Chondrocyte (in vitro differentiated cells): ENCODE measurements around the gene SLC25A19. TPM values are rescaled to one million over a fixed set of nuclear protein-coding genes. Genes with fewer than 3 reads are reported as not detected.

Experiments
- DNase-seq: peaks from one replicate; pipeline ENCODE4 v3.0.0; 2021; ENCODE audit warnings: mixed read lengths, low spot score
- H3K27ac Mint-ChIP-seq: one replicate; pipeline ENCODE4 v1.8.0; 2021; ENCODE audit warnings: mild to moderate bottlenecking, moderate library complexity, mixed read lengths; ENCODE audit not compliant: unreplicated experiment
- H3K27me3 Mint-ChIP-seq: 2 replicates; pipeline ENCODE4 v1.8.0; 2021; ENCODE audit warnings: low read depth, mixed read lengths
- H3K36me3 Mint-ChIP-seq: 2 replicates; pipeline ENCODE4 v1.8.0; 2021; ENCODE audit warnings: low read depth, mixed read lengths
- H3K4me1 Mint-ChIP-seq: 2 replicates; pipeline ENCODE4 v1.8.0; 2021; ENCODE audit warnings: low read depth, mild to moderate bottlenecking, mixed read lengths
- H3K4me3 Mint-ChIP-seq: one replicate; pipeline ENCODE4 v1.8.0; 2021; ENCODE audit warnings: mild to moderate bottlenecking, moderate library complexity, mixed read lengths; ENCODE audit not compliant: unreplicated experiment
- H3K9me3 Mint-ChIP-seq: 2 replicates; pipeline ENCODE4 v1.8.0; 2021; ENCODE audit warnings: low read depth, mixed read lengths
- total RNA-seq: library from RNA; stranded (reverse); gene quantifications from 3 replicates; pipeline ENCODE4 v1.2.1, GENCODE V29; 2021
- TF ChIP-seq, protein P1 (sequence below): fragments of 200-600 bp; sonication (generic); IDR thresholded peaks from 2 replicates; pipeline ENCODE4 v1.5.0; 2021; ENCODE audit warnings: antibody characterized with exemption, mild to moderate bottlenecking, moderate library complexity

The SLC25A19 gene
- total RNA-seq, 1 donor from 2014 or later, result 11.7 TPM

DNA sequence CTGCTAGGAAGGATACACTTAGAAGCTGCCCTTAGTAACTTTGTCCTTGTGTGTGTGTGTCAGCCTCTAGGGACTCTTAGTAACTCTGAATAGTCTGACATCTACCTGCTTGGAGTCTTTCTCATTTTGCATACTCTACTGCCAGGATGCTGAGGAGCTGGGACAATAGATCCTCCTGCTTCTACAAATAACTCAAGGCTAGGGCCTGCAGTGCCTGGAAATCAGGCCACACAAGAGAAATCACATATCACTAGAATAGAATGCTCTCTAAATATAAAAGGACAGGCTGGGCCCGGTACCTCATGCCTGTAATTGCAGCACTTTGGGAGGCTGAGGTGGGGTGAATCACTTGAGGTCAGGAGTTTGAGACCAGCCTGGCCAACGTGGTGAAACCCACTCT, 38.5 kb upstream of the SLC25A19 start:
- peaks cover 6% of the 10 kb centered on the region for H3K4me1 Mint-ChIP-seq
- TF ChIP-seq, protein P1, sequence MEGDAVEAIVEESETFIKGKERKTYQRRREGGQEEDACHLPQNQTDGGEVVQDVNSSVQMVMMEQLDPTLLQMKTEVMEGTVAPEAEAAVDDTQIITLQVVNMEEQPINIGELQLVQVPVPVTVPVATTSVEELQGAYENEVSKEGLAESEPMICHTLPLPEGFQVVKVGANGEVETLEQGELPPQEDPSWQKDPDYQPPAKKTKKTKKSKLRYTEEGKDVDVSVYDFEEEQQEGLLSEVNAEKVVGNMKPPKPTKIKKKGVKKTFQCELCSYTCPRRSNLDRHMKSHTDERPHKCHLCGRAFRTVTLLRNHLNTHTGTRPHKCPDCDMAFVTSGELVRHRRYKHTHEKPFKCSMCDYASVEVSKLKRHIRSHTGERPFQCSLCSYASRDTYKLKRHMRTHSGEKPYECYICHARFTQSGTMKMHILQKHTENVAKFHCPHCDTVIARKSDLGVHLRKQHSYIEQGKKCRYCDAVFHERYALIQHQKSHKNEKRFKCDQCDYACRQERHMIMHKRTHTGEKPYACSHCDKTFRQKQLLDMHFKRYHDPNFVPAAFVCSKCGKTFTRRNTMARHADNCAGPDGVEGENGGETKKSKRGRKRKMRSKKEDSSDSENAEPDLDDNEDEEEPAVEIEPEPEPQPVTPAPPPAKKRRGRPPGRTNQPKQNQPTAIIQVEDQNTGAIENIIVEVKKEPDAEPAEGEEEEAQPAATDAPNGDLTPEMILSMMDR, result no peak
- no peaks in the 10 kb centered on the region for H3K27me3 Mint-ChIP-seq
- H3K27ac Mint-ChIP-seq, result no peak overlapping the region
- no peaks in the 10 kb centered on the region for H3K9me3 Mint-ChIP-seq
- H3K36me3 Mint-ChIP-seq, result no peaks in the 10 kb centered on the region
- H3K4me3 Mint-ChIP-seq, result no peak overlapping the region
- no peak for DNase-seq

DNA sequence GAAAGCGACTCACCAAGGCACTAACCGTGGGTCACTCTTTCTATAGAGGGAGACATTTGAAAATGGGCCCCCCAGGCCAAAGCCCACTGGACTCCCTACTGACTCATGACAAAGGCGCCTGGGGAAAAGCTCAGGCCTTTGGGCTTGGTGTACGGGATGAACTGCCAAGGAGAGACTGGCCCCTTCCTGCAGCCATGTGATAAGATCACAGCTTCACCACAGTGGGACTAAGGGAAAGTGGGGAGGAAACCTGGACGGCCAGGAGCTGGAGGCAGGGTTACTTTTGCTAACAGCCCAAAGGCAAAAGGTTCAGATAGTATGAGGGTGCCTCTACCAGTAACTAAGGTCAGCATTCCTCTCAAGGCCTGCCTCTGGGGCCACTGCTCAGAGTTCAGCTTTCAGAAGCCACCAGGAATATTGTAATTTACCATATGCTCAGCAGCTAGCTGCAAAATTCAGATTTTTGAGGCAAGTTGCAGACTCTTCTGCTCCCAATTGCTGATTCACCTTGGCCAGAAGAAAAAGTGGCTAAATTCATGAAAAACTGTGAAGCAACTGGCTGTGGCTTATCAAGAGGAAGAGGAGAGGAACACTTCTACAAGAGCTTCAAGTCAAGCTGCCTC, 37.1 kb upstream of the SLC25A19 start:
- no peak overlapping the region for H3K4me3 Mint-ChIP-seq
- no peaks in the 10 kb centered on the region for H3K9me3 Mint-ChIP-seq
- peak overlapping the region; percentile 2 for H3K27ac Mint-ChIP-seq
- H3K36me3 Mint-ChIP-seq, result peaks cover 2% of the 10 kb centered on the region
- H3K27me3 Mint-ChIP-seq, result no peaks in the 10 kb centered on the region
- no peak for DNase-seq
- TF ChIP-seq, protein P1, result no peak
- H3K4me1 Mint-ChIP-seq, result peaks cover 6% of the 10 kb centered on the region

DNA sequence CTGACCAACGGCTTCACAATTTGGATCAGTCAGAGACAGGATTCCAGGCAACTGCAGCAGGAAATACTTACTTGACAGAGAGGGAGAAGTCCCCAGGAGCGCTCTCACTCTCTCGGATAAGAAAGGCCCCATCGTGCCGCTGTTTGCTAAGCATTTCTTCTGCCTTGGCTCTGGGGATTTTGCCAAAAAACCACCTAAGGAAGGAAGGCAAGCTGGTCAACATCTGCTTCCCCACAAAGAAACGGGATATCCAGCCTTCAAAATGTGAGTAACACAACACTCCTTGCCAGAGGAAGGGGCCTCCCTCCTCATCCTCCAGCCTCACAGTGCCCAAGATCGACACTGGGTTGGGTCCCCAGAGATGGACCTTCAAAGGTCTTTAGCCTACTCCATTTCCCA, 36.6 kb upstream of the SLC25A19 start:
- Mint-ChIP-seq H3K4me3 (no peak overlapping the region), H3K9me3 (no peaks in the 10 kb centered on the region), H3K4me1 (peaks cover 6% of the 10 kb centered on the region), H3K27me3 (no peaks in the 10 kb centered on the region), H3K27ac (no peak overlapping the region), H3K36me3 (peaks cover 2% of the 10 kb centered on the region)
- TF ChIP-seq, protein P1, result no peak
- DNase-seq, result no peak

DNA sequence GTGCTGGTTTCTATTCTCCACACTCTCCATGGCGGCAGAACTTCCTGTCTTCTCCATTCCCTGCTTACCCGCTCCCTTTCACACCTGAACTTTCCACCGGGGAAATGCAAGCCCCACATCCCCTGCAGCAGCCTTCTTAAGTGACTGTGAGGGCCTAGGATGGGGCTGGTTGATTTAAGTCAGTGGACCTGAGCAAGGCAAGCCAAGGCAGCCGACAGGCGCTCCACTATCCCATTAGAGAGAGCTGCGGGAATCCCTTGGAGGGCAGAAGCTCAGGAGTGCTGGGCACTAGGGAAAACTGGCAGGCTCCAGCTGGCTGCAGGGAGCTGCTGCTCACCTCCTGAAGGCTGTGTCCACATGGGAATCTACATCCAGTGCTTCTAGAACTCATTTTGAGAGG, 36.1 kb upstream of the SLC25A19 start:
- no peak for DNase-seq
- Mint-ChIP-seq H3K4me1 (peaks cover 6% of the 10 kb centered on the region), H3K27me3 (no peaks in the 10 kb centered on the region), H3K27ac (no peak overlapping the region), H3K9me3 (no peaks in the 10 kb centered on the region), H3K36me3 (peaks cover 3% of the 10 kb centered on the region), H3K4me3 (no peak overlapping the region)
- TF ChIP-seq, protein P1, result no peak

DNA sequence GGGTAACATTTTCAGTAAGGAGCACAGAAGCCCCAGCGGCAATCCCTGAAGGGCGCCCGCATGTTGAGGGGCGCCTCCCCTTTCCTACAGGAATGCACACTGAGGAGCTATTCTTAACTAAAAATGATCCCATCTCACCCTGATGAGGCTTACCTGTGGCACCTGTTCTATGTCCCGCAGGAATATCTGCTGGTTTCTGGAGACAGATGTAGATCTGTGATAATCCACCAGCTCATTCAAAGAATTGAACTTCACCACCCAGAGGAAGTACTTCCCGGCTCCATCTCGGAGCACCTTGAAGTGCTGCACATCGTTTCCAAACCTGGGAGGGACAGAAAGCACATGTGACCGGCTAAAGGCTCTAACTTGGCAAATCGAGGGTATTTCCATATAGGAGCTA, 32.3 kb upstream of the SLC25A19 start:
- H3K4me1 Mint-ChIP-seq, result peaks cover 6% of the 10 kb centered on the region
- H3K36me3 Mint-ChIP-seq, result peaks cover 6% of the 10 kb centered on the region

More for the DNA sequence above, 32.3 kb upstream of the SLC25A19 start:
- Mint-ChIP-seq H3K9me3 (no peaks in the 10 kb centered on the region), H3K4me3 (no peak overlapping the region), H3K27me3 (no peaks in the 10 kb centered on the region), H3K27ac (no peak overlapping the region)
- TF ChIP-seq, protein P1, result no peak
- no peak for DNase-seq
